ENCODE measurements around the gene NCKAP5.

NCKAP5 gene

DNA sequence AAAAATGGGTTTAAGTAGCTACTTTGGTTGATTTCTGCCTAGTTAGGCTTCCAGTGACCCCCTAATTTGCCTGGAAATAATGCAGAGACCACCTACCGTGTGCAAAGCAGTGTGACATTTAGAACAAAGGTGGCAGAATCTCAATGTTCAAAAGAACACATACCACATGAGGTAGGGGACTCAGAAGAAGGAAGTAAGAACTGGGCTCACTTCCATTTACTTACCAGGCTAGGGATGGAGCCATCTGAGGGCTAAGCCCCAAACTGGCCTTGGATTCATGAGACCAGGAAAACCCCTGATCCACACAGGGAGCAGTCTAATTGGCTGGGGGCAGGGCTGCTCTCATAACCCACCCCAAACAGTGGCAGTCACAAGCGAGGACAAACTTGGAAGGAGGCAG is 190.7 kb downstream of the NCKAP5 start:
- no peak overlapping the region for H3K4me3 Mint-ChIP-seq
- H3K27me3 Mint-ChIP-seq (ENCODE audit: low read depth) = no peaks in the 10 kb centered on the region
- H3K4me1 Mint-ChIP-seq = peaks cover 3% of the 10 kb centered on the region
- H3K36me3 Mint-ChIP-seq (ENCODE audit: low read depth) = no peaks in the 10 kb centered on the region
- TF ChIP-seq, protein P1, sequence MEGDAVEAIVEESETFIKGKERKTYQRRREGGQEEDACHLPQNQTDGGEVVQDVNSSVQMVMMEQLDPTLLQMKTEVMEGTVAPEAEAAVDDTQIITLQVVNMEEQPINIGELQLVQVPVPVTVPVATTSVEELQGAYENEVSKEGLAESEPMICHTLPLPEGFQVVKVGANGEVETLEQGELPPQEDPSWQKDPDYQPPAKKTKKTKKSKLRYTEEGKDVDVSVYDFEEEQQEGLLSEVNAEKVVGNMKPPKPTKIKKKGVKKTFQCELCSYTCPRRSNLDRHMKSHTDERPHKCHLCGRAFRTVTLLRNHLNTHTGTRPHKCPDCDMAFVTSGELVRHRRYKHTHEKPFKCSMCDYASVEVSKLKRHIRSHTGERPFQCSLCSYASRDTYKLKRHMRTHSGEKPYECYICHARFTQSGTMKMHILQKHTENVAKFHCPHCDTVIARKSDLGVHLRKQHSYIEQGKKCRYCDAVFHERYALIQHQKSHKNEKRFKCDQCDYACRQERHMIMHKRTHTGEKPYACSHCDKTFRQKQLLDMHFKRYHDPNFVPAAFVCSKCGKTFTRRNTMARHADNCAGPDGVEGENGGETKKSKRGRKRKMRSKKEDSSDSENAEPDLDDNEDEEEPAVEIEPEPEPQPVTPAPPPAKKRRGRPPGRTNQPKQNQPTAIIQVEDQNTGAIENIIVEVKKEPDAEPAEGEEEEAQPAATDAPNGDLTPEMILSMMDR (IDR thresholded peaks at IDR 0.05; ENCODE audit: unreplicated experiment in 3 of 3) = no peak
- no peaks in the 10 kb centered on the region for H3K9me3 Mint-ChIP-seq
- no peak overlapping the region for H3K27ac Mint-ChIP-seq

DNA sequence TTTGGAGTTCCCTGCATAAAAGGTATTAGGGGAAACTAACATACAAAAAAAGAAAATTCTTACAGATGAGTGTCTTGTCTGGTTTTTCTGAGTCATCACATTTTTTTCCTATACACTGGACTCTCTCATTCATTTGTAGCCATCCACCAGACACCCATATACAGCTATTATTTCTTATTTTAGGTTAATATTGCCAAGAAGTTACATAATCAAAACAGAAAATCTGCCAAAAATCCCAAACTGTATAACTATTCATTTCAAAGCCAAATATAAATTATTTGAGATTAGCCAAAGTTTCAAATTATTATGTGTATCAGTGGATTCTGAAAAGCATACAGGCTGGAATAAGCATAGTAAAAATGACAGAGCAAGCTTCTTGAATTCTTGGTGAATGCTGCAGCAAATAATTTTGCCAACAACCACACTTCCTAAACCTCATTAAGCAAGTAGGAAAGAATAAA is 191.2 kb downstream of the NCKAP5 start:
- peaks cover 3% of the 10 kb centered on the region for H3K4me1 Mint-ChIP-seq
- no peaks in the 10 kb centered on the region for H3K36me3 Mint-ChIP-seq (ENCODE audit: low read depth)
- H3K4me3 Mint-ChIP-seq = no peak overlapping the region
- H3K27me3 Mint-ChIP-seq (ENCODE audit: low read depth) = no peaks in the 10 kb centered on the region
- H3K9me3 Mint-ChIP-seq = no peaks in the 10 kb centered on the region
- no peak overlapping the region for H3K27ac Mint-ChIP-seq
- TF ChIP-seq, protein P1 (IDR thresholded peaks at IDR 0.05; ENCODE audit: unreplicated experiment in 3 of 3) = no peak

DNA sequence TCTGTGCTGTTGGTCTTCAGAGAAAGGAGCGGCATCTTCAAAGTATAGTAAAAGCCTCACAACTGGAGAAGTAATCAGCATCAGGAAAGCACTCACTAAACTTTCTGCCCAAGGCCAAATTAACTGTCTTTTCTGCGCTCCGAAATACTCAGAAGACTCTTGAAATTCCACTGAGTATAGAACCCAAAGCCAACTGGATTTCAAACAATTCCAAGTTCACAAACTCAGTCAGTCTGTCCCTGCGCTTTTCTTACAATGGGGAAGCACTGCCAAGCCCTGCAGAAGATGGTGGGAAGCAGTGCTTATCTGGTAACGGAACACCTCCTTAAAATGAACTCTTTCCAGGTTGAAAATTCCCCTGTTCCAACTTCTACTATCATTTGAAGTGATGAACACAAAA is 193.5 kb downstream of the NCKAP5 start:
- Mint-ChIP-seq H3K4me1 (peaks cover 12% of the 10 kb centered on the region), H3K4me3 (no peak overlapping the region)

DNA sequence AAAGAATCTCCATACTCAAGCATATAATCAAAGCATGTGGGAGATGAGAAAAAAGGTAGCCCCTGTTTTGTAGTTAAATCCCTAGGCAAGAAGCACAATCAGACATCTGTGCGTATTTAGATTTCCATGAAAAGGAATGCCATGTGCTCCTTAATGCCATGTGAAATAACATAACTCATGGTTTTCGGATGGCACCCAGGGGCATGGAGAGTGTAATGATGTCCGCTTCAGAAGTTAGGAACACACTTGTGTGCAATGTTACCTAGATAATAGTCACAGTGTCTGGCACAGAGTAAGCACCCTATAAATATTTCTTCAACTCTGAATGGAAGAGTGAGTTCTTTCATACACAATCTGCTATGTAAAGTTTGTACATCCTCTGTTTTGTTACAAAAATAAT is 197.0 kb downstream of the NCKAP5 start:
- Mint-ChIP-seq H3K36me3 (ENCODE audit: low read depth) (no peaks in the 10 kb centered on the region), H3K9me3 (no peaks in the 10 kb centered on the region), H3K4me1 (peaks cover 16% of the 10 kb centered on the region), H3K4me3 (no peak overlapping the region), H3K27ac (no peak overlapping the region), H3K27me3 (ENCODE audit: low read depth) (peaks cover 5% of the 10 kb centered on the region)
- TF ChIP-seq, protein P1 (IDR thresholded peaks at IDR 0.05; ENCODE audit: unreplicated experiment in 3 of 3) = no peak

More for the DNA sequence above, 193.5 kb downstream of the NCKAP5 start:
- Mint-ChIP-seq H3K27me3 (ENCODE audit: low read depth) (no peaks in the 10 kb centered on the region), H3K27ac (no peak overlapping the region), H3K9me3 (no peaks in the 10 kb centered on the region), H3K36me3 (ENCODE audit: low read depth) (no peaks in the 10 kb centered on the region)
- TF ChIP-seq, protein P1 (IDR thresholded peaks at IDR 0.05; ENCODE audit: unreplicated experiment in 3 of 3) = no peak

DNA sequence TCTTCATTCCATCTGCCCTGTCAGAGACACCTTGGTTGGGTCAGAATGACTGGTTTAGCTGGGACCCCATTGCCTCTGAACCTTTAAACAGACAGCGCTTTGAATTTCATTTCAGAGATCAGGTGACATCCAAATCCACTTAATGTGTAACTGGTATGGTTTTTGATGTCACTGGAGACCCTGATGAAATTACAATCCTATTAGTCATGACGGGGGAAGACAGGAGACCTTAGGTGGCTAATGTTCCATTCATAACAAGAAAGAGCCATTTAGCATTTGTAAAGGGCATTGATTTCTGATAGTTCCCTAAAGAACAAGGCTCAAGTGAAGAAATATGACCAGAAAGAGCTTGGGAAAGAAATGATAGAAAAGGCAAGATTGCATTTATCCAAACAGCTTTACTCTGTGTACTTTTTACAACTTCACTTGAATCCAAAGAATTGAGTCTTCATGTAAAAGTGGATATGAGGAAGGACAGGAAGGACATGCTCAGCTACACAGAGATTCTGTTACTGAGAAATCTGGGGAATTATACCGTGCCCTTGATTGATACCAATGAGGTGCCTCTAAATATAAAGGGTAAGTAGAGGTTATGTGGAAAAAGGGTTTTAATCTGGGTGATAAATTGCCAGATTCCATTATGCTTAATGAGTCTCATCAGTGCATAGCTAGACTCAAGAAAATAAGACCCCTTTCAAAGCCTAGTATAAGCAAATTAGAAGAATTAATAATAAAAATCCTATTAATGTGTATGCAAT is 198.2 kb downstream of the NCKAP5 start:
- Mint-ChIP-seq H3K27ac (no peak overlapping the region), H3K4me1 (peaks cover 16% of the 10 kb centered on the region), H3K27me3 (ENCODE audit: low read depth) (peaks cover 5% of the 10 kb centered on the region), H3K9me3 (no peaks in the 10 kb centered on the region), H3K4me3 (no peak overlapping the region), H3K36me3 (ENCODE audit: low read depth) (no peaks in the 10 kb centered on the region)
- TF ChIP-seq, protein P1 (IDR thresholded peaks at IDR 0.05; ENCODE audit: unreplicated experiment in 3 of 3) = no peak

DNA sequence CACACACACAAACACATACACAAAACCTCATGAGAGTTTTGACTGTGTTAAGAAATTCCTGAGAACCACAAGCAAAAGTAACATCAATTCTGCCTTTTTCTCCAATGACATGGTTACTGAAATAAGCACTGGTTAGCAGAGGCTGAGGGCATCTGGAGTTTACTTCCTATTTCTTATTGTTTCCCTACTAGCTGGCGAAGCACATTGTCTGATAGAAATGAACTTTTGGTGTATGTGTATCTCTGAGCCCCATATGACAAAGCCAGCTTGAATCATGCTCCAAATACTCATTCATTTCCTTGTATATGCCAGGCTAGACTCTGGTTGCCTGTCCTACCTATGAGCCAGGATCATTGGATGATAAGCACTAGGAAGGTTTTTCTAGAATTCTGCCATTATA is 203.1 kb downstream of the NCKAP5 start:
- Mint-ChIP-seq H3K27ac (no peak overlapping the region), H3K27me3 (ENCODE audit: low read depth) (peaks cover 5% of the 10 kb centered on the region), H3K4me3 (no peak overlapping the region), H3K36me3 (ENCODE audit: low read depth) (no peaks in the 10 kb centered on the region), H3K9me3 (no peaks in the 10 kb centered on the region), H3K4me1 (peaks cover 17% of the 10 kb centered on the region)
- TF ChIP-seq, protein P1 (IDR thresholded peaks at IDR 0.05; ENCODE audit: unreplicated experiment in 3 of 3) = no peak

Data from nephron (organoid).